PFSK-1 (cell line): Measurements from ENCODE around the gene ATF6B.

ENCODE experiments used
- FOXP2 ChIP-seq: optimal IDR thresholded peaks from 2 replicates; pipeline ENCODE3; 2011; ENCODE audit warnings: borderline replicate concordance, control low read depth, inconsistent platforms; ENCODE audit not compliant: insufficient read depth; ENCODE audit errors: extremely low read length, extremely low read depth
- POLR2AphosphoS5 ChIP-seq: IDR thresholded peaks from 2 replicates; pipeline ENCODE4 v1.6.1; 2012; ENCODE audit warnings: low read depth, mild to moderate bottlenecking, control low read depth, low read length, moderate library complexity
- REST ChIP-seq, 2 experiments: IDR thresholded peaks; 2 replicates each; pipeline versions ENCODE4 v1.6.1 to v1.8.0; 2011 to 2012; ENCODE audit warnings: low read depth in 2 of 2, low read length in 2 of 2, control low read depth in 1 of 2, inconsistent platforms in 1 of 2, mild to moderate bottlenecking in 1 of 2, moderate library complexity in 1 of 2; ENCODE audit not compliant: insufficient read depth in 1 of 2
- SIN3A ChIP-seq: IDR thresholded peaks from 2 replicates; pipeline ENCODE4 v1.6.1; 2012; ENCODE audit warnings: mild to moderate bottlenecking, low read length, moderate library complexity, borderline replicate concordance; ENCODE audit not compliant: insufficient read depth
- TAF1 ChIP-seq: IDR thresholded peaks from 2 replicates; pipeline ENCODE4 v1.6.1; 2012; ENCODE audit warnings: low read length, control low read depth, borderline replicate concordance; ENCODE audit not compliant: insufficient read depth

The ATF6B gene

GRCh38 chr6:32092760-32093497 lies 35.1 kb downstream of the ATF6B start:
- TF ChIP-seq FOXP2, result no peak
- TF ChIP-seq SIN3A, result no peak
- no peak for TF ChIP-seq POLR2AphosphoS5
- TF ChIP-seq REST (IDR thresholded peaks at IDR 0.05; ENCODE audit: insufficient read depth in 1 of 2, low read depth in 2 of 2, low read length in 2 of 2), result no peak
- TF ChIP-seq TAF1, result no peak

- TF ChIP-seq POLR2AphosphoS5 (no peak), TAF1 (no peak), FOXP2 (no peak), SIN3A (no peak), REST (IDR thresholded peaks at IDR 0.05; ENCODE audit: insufficient read depth in 1 of 2, low read depth in 2 of 2, low read length in 2 of 2) (no peak)
These were observed 38.8 kb downstream of the ATF6B start for GRCh38 chr6:32089082-32089828.

- no peak for TF ChIP-seq SIN3A
- no peak for TF ChIP-seq REST (IDR thresholded peaks at IDR 0.05; ENCODE audit: insufficient read depth in 1 of 2, low read depth in 2 of 2, low read length in 2 of 2)
- TF ChIP-seq POLR2AphosphoS5, result no peak
- TF ChIP-seq TAF1, result no peak
- TF ChIP-seq FOXP2, result no peak
These were observed 39.5 kb downstream of the ATF6B start for GRCh38 chr6:32088487-32089049.

GRCh38 chr6:32087574-32088486 lies 40.2 kb downstream of the ATF6B start:
- TF ChIP-seq FOXP2 (peak; percentile 33), TAF1 (no peak)
